HepG2 (cell line): ENCODE results near the gene TP53. TPM values are rescaled to one million over a fixed set of nuclear protein-coding genes. Genes with fewer than 3 reads are reported as not detected.

ENCODE experiments used
- ETV6 ChIP-seq: sonication (generic); formaldehyde crosslinking; conservative IDR thresholded peaks from 2 replicates; pipeline ENCODE4 v1.4.0; 2020; ENCODE audit warnings: missing genetic modification reagents
- HDAC2 ChIP-seq: sonication (generic); formaldehyde crosslinking; IDR thresholded peaks from 2 replicates; pipeline ENCODE4 v1.4.0; 2020; ENCODE audit warnings: missing genetic modification reagents
- IKZF4 ChIP-seq: sonication (generic); formaldehyde crosslinking; IDR thresholded peaks from 2 replicates; pipeline ENCODE4 v1.5.1; 2020; ENCODE audit warnings: borderline replicate concordance, mild to moderate bottlenecking, low read depth, missing genetic modification reagents; ENCODE audit errors: not compliant biosample characterization
- NPAS2 ChIP-seq: sonication (generic); formaldehyde crosslinking; IDR thresholded peaks from 2 replicates; pipeline ENCODE4 v1.8.0; 2022; ENCODE audit warnings: mild to moderate bottlenecking, missing genetic modification reagents, borderline replicate concordance
- ONECUT2 ChIP-seq: sonication (generic); formaldehyde crosslinking; IDR thresholded peaks from 2 replicates; pipeline ENCODE4 v1.4.0; 2020; ENCODE audit warnings: missing genetic modification reagents
- PCBP2 ChIP-seq: fragments of 200-400 bp; formaldehyde crosslinking; optimal IDR thresholded peaks from 2 replicates; pipeline ENCODE3; 2018; ENCODE audit warnings: low read length, low read depth; ENCODE audit not compliant: poor library complexity, severe bottlenecking
- PRDM4 ChIP-seq: sonication (generic); formaldehyde crosslinking; IDR thresholded peaks from 2 replicates; pipeline ENCODE4 v1.9.0; 2021; ENCODE audit warnings: missing genetic modification reagents, borderline replicate concordance
- RELA ChIP-seq: sonication (generic); formaldehyde crosslinking; IDR thresholded peaks from 2 replicates; pipeline ENCODE4 v1.4.0; 2020; ENCODE audit warnings: missing genetic modification reagents
- REPIN1 ChIP-seq: sonication (generic); formaldehyde crosslinking; IDR thresholded peaks from 2 replicates; pipeline ENCODE4 v1.8.0; 2022; ENCODE audit warnings: missing genetic modification reagents, low read depth, mild to moderate bottlenecking, borderline replicate concordance
- ZFP36L1 ChIP-seq: sonication (generic); formaldehyde crosslinking; IDR thresholded peaks from 2 replicates; pipeline ENCODE4 v1.8.0; 2022; ENCODE audit warnings: mild to moderate bottlenecking, missing genetic modification reagents, moderate library complexity
- ZNF143 ChIP-seq: sonication (generic); formaldehyde crosslinking; IDR thresholded peaks from 2 replicates; pipeline ENCODE4 v1.4.0; 2020; ENCODE audit warnings: missing genetic modification reagents
- ZNF335 ChIP-seq: sonication (generic); formaldehyde crosslinking; IDR thresholded peaks from 2 replicates; pipeline ENCODE4 v1.4.0; 2020; ENCODE audit warnings: missing genetic modification reagents
- ZNF605 ChIP-seq: sonication (generic); formaldehyde crosslinking; IDR thresholded peaks from 2 replicates; pipeline ENCODE4 v1.8.0; 2022; ENCODE audit warnings: mild to moderate bottlenecking, missing genetic modification reagents
- ZNF7 ChIP-seq: IDR thresholded peaks from 2 replicates; pipeline ENCODE4 v1.6.1; 2016; ENCODE audit warnings: missing biosample characterization, missing genetic modification reagents
- ZNF749 ChIP-seq: sonication (generic); formaldehyde crosslinking; IDR thresholded peaks from 2 replicates; pipeline ENCODE4 v1.8.0; 2022; ENCODE audit warnings: mild to moderate bottlenecking, missing genetic modification reagents, moderate library complexity, borderline replicate concordance
- ZNF781 ChIP-seq: sonication (generic); formaldehyde crosslinking; IDR thresholded peaks from 2 replicates; pipeline ENCODE4 v1.5.1; 2020; ENCODE audit warnings: borderline replicate concordance, mild to moderate bottlenecking, missing genetic modification reagents; ENCODE audit errors: not compliant biosample characterization
- ZNF800 ChIP-seq: sonication (generic); formaldehyde crosslinking; IDR thresholded peaks from 2 replicates; pipeline ENCODE4 v1.4.0; 2020; ENCODE audit warnings: missing genetic modification reagents
- ZNF878 ChIP-seq: sonication (generic); formaldehyde crosslinking; IDR thresholded peaks from 2 replicates; pipeline ENCODE4 v1.8.1; 2023; ENCODE audit warnings: mild to moderate bottlenecking, missing genetic modification reagents, moderate library complexity
- polyA plus RNA-seq, 8 experiments: library from polyadenylated mRNA; depleted of rRNA in 3 of 8; stranded (reverse) in 7 of 8; unstranded in 1 of 8; fragments of >200 nt; fragmentation: Illumina TruSeq in 4 of 8; extraction: Trizol in 4 of 8; gene quantifications; 2 replicates each; pipeline versions ENCODE4 v1.2.1 to v1.2.3, GENCODE V29; 2011 to 2016; ENCODE audit warnings: low read depth in 4 of 8, missing spikeins in 1 of 8, mixed read lengths in 1 of 8; ENCODE audit not compliant: insufficient read depth in 1 of 8
- total RNA-seq, 5 experiments: library from RNA; depleted of rRNA; stranded (reverse); fragments of >200 nt; fragmentation: Illumina TruSeq; extraction: Trizol; gene quantifications; 2 replicates each; pipeline ENCODE4 v1.2.3, GENCODE V29; 2016; ENCODE audit warnings: low read depth in 1 of 5
- TF ChIP-seq, protein P1 (sequence below): sonication (generic); formaldehyde crosslinking; IDR thresholded peaks from 2 replicates; pipeline ENCODE4 v1.4.0; 2020; ENCODE audit warnings: mild to moderate bottlenecking, missing genetic modification reagents
- TF ChIP-seq, protein P2 (sequence below): sonication (generic); formaldehyde crosslinking; IDR thresholded peaks from 2 replicates; pipeline ENCODE4 v1.4.0; 2020; ENCODE audit warnings: missing genetic modification reagents

The TP53 gene
- total and polyA plus RNA-seq, 2 of the 13 experiments (the other 11 are each of a cell fraction or from before 2014, with no cell fraction given): 17.1 to 29.9 TPM

DNA sequence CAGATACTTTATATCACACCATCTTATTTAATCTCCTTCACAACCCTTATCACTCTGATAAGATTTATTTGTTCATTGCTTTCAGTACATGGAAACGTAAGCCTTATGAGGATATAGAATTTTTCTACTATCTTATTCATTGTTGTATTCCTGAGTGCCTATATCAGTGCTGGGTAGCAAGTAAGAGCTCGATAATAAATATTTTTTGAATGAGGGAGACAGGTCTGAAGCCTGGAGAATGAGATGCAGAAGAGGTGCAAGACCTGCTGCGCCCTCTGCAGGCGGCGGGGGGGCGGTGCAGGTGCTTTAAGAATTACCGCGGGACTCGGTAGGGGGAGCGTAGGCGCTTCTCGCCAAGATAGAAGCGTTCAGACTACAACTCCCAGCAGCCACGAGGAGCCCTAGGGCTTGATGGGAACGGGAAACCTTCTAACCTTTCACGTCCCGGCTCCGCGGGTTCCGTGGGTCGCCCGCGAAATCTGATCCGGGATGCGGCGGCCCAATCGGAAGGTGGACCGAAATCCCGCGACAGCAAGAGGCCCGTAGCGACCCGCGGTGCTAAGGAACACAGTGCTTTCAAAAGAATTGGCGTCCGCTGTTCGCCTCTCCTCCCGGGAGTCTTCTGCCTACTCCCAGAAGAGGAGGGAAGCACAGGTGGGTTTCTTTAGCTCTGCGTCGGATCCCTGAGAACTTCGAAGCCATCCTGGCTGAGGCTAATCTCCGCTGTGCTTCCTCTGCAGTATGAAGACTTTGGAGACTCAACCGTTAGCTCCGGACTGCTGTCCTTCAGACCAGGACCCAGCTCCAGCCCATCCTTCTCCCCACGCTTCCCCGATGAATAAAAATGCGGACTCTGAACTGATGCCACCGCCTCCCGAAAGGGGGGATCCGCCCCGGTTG is 868 bp upstream of the TP53 start, which contains the start of gene WRAP53 (continued):
- TF ChIP-seq IKZF4 (CRISPR knock-in tag) (no peak), NPAS2 (no peak), ZNF7 (CRISPR knock-in tag) (no peak), ZNF800 (CRISPR knock-in tag) (no peak), ZNF749 (no peak), ZNF781 (CRISPR knock-in tag) (no peak), ZNF335 (CRISPR knock-in tag) (peak; percentile 23; the same call in 1 of the 2 replicates), ONECUT2 (CRISPR knock-in tag) (no peak), RELA (CRISPR knock-in tag) (peak; percentile 78; the same call in 1 of the 2 replicates), PCBP2 (no peak), REPIN1 (CRISPR knock-in tag) (peak; percentile 12), ZNF605 (CRISPR knock-in tag) (peak; percentile 68; the same call in 1 of the 2 replicates), ETV6 (no peak), ZNF143 (CRISPR knock-in tag) (peak; percentile 96), PRDM4 (CRISPR knock-in tag) (no peak), ZFP36L1 (CRISPR knock-in tag) (no peak), ZNF878 (CRISPR knock-in tag) (peak; percentile 82; the same call in 1 of the 2 replicates), HDAC2 (CRISPR knock-in tag) (peak; percentile 79)
- TF ChIP-seq, protein P1, sequence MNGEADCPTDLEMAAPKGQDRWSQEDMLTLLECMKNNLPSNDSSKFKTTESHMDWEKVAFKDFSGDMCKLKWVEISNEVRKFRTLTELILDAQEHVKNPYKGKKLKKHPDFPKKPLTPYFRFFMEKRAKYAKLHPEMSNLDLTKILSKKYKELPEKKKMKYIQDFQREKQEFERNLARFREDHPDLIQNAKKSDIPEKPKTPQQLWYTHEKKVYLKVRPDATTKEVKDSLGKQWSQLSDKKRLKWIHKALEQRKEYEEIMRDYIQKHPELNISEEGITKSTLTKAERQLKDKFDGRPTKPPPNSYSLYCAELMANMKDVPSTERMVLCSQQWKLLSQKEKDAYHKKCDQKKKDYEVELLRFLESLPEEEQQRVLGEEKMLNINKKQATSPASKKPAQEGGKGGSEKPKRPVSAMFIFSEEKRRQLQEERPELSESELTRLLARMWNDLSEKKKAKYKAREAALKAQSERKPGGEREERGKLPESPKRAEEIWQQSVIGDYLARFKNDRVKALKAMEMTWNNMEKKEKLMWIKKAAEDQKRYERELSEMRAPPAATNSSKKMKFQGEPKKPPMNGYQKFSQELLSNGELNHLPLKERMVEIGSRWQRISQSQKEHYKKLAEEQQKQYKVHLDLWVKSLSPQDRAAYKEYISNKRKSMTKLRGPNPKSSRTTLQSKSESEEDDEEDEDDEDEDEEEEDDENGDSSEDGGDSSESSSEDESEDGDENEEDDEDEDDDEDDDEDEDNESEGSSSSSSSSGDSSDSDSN (CRISPR knock-in tag): no peak; the same call in 1 of the 2 replicates
- TF ChIP-seq, protein P2, sequence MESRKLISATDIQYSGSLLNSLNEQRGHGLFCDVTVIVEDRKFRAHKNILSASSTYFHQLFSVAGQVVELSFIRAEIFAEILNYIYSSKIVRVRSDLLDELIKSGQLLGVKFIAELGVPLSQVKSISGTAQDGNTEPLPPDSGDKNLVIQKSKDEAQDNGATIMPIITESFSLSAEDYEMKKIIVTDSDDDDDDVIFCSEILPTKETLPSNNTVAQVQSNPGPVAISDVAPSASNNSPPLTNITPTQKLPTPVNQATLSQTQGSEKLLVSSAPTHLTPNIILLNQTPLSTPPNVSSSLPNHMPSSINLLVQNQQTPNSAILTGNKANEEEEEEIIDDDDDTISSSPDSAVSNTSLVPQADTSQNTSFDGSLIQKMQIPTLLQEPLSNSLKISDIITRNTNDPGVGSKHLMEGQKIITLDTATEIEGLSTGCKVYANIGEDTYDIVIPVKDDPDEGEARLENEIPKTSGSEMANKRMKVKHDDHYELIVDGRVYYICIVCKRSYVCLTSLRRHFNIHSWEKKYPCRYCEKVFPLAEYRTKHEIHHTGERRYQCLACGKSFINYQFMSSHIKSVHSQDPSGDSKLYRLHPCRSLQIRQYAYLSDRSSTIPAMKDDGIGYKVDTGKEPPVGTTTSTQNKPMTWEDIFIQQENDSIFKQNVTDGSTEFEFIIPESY (CRISPR knock-in tag): peak; percentile 37; the same call in 1 of the 2 replicates
